ENCODE results near the gene WDR48. TPM values are rescaled to one million over a fixed set of nuclear protein-coding genes. Genes with fewer than 3 reads are reported as not detected.

The WDR48 gene
- total and polyA plus RNA-seq, 9 of the 15 experiments (the other 6 are each of a cell fraction or from before 2014, with no cell fraction given) = 26.6 to 70.6 (median 48.0) TPM

DNA sequence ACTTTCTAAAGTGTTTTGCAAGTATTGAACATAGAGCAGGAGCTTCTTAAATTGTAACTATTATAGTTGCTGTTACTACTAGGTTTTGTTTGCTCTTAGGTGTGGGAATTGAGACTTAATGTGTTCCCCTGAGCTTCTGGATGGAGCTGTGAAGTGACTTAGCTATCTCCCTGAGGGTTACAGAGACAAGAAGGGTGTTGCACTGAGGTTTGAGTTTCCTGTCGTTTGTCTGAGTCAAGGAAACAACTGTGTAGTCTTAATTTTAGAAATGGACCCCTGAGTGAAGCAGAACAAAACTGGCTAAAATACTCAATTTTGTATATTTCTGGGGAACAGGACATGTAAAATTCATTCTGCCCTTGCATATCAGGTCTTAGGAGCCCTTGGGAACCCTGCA is 76.1 kb downstream of the WDR48 start:
- Histone ChIP-seq H3K9me3 (replicated peaks; ENCODE audit: control insufficient read depth, insufficient read depth, low read depth, low read length) (no peaks in the 10 kb centered on the region), H3K4me3 (no peak overlapping the region), H3K27me3 (ENCODE audit: control insufficient read depth in 2 of 2, insufficient read depth in 2 of 2, low read length in 2 of 2) (no peaks in the 10 kb centered on the region), H3K36me3 (ENCODE audit: control insufficient read depth, insufficient read depth, low read length) (no peaks in the 10 kb centered on the region), H3K4me2 (ENCODE audit: insufficient read depth, low read length) (no peak overlapping the region), H3K27ac (ENCODE audit: extremely low read depth, low read depth, low read length) (no peak overlapping the region), H3K4me1 (replicated peaks in 1 of 2; ENCODE audit: control insufficient read depth in 2 of 2, insufficient read depth in 2 of 2, low read length in 2 of 2) (no peaks in the 10 kb centered on the region), H2AFZ (ENCODE audit: low read depth, low read length) (no peak overlapping the region), H3K79me2 (ENCODE audit: control insufficient read depth, insufficient read depth, low read length) (no peaks in the 10 kb centered on the region), H3K9ac (ENCODE audit: insufficient read depth in 1 of 2, low read depth in 2 of 2, low read length in 2 of 2) (no peak overlapping the region), H4K20me1 (replicated peaks; ENCODE audit: control insufficient read depth, insufficient read depth, low read length) (no peaks in the 10 kb centered on the region), H3K9me1 (ENCODE audit: control insufficient read depth, insufficient read depth, low read length) (no peaks in the 10 kb centered on the region)
- no peak for FAIRE-seq
- BruUV-seq (replicated peaks) = no TSS peak
- 4% methylated on average over 1 of the region's 1 CpG for WGBS (ENCODE audit: insufficient coverage, low coverage, missing lambda C conversion rate)
- TF ChIP-seq NEUROD1 (IDR thresholded peaks at IDR 0.05; ENCODE audit: borderline replicate concordance, low read depth, low read length, partially characterized antibody) (no peak), BCL6 (CRISPR knock-in tag; IDR thresholded peaks at IDR 0.05) (no peak), NR2C2 (CRISPR knock-in tag; IDR thresholded peaks at IDR 0.05) (no peak), NR2C2 (tag; IDR thresholded peaks at IDR 0.05) (no peak), FOXP1 (CRISPR knock-in tag; IDR thresholded peaks at IDR 0.05) (no peak), TAF7 (tag; IDR thresholded peaks at IDR 0.05) (no peak), ZNF217 (CRISPR knock-in tag; IDR thresholded peaks at IDR 0.05) (no peak), SAP30 (IDR thresholded peaks at IDR 0.05; ENCODE audit: borderline replicate concordance, insufficient read depth, low read depth, low read length, poor library complexity, severe bottlenecking) (no peak), HNRNPUL1 (IDR thresholded peaks at IDR 0.05; ENCODE audit: low read length) (no peak), BHLHE40 (IDR thresholded peaks at IDR 0.05; ENCODE audit: low read length) (no peak), ZNF347 (CRISPR knock-in tag; IDR thresholded peaks at IDR 0.05; ENCODE audit: low read depth) (no peak)
- TF ChIP-seq, protein P1, sequence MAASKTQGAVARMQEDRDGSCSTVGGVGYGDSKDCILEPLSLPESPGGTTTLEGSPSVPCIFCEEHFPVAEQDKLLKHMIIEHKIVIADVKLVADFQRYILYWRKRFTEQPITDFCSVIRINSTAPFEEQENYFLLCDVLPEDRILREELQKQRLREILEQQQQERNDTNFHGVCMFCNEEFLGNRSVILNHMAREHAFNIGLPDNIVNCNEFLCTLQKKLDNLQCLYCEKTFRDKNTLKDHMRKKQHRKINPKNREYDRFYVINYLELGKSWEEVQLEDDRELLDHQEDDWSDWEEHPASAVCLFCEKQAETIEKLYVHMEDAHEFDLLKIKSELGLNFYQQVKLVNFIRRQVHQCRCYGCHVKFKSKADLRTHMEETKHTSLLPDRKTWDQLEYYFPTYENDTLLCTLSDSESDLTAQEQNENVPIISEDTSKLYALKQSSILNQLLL (CRISPR knock-in tag; IDR thresholded peaks at IDR 0.05; ENCODE audit: borderline replicate concordance) = no peak
- no peak for DNase-seq (ENCODE audit: extremely low read depth in 1 of 4, low spot score in 3 of 4)
- intact Hi-C loops (cut with micrococcal nuclease) = loop anchor here (2.0 to 5.0 kb wide), 3 partner anchors 21 to 249 kb away; no protein-coding TSS in a partner anchor
- ChIA-PET POLR2A (interaction anchor here (0.6 to 4.1 kb wide), 8 partner anchors 8 to 160 kb away, joined by 3 to 21 read pairs (median 4); no protein-coding TSS in a partner anchor), CTCF (ENCODE audit: low intra/inter-chr PET ratio) (interaction anchor here (1.1 kb wide), 1 partner anchor 160 kb away, joined by 3 read pairs; no protein-coding TSS in a partner anchor)
- no peak for ATAC-seq
- in situ Hi-C loops (cut with MboI) = loop anchor here (5.0 to 10.0 kb wide), 3 partner anchors 59 to 257 kb away; partner anchors contain the start of gene SLC25A38
